Heart right ventricle (tissue), 16 donors: ENCODE data around the gene DDAH1. TPM values are rescaled to one million over a fixed set of nuclear protein-coding genes. Genes with fewer than 3 reads are reported as not detected.

Experiments
- ATAC-seq, 8 donors: fragments of 200-7000 bp; cut with Tn5 transposase; one replicate each; pipeline ENCODE4 v1.9.1; 2020; ENCODE audit warnings: mild to moderate bottlenecking in 8 of 8, moderate library complexity in 8 of 8, moderate number of reproducible peaks in 1 of 8
- DNase-seq, 2 donors: peaks; one replicate each; pipeline ENCODE4 v3.0.0-alpha.2; 2020
- H3K27ac ChIP-seq, 10 donors: fragments of 200-600 bp; sonication (generic) in 2 of 10; one replicate each; pipeline versions ENCODE4 v1.5.0 to v1.8.0; 2020 to 2022; ENCODE audit warnings: mild to moderate bottlenecking in 3 of 10
- H3K27me3 ChIP-seq, 7 donors: fragments of 200-600 bp; one replicate each; pipeline ENCODE4 v1.8.0; 2021 to 2022; ENCODE audit warnings: mild to moderate bottlenecking in 2 of 7
- H3K36me3 ChIP-seq, 9 donors: fragments of 200-600 bp; sonication (generic) in 1 of 9; one replicate each; pipeline versions ENCODE4 v1.5.0 to v1.8.0; 2020 to 2022; ENCODE audit warnings: mild to moderate bottlenecking in 2 of 9
- H3K4me1 ChIP-seq, 9 donors: fragments of 200-600 bp; sonication (generic) in 1 of 9; one replicate each; pipeline versions ENCODE4 v1.5.0 to v1.8.0; 2020 to 2022; ENCODE audit warnings: mild to moderate bottlenecking in 4 of 9
- H3K4me3 ChIP-seq, 10 donors: fragments of 200-600 bp; sonication (generic) in 2 of 10; one replicate each; pipeline versions ENCODE4 v1.5.0 to v1.8.0; 2020 to 2022; ENCODE audit warnings: mild to moderate bottlenecking in 7 of 10, moderate library complexity in 2 of 10
- H3K9me3 ChIP-seq, 11 donors: fragments of 200-600 bp in 10 of 11; sonication (generic) in 2 of 11; one replicate each; pipeline versions ENCODE4 v1.5.0 to v1.8.0; 2013 to 2022; ENCODE audit warnings: mild to moderate bottlenecking in 2 of 11, control low read depth in 1 of 11, moderate library complexity in 1 of 11
- whole genome bisulfite sequencing, 2 donors: extraction: QIAGEN DNeasy Blood & Tissue Kit; methylation state at CpG; one replicate each; pipeline ENCODE4 v1.1.7; 2013; ENCODE audit warnings: inconsistent platforms in 1 of 2; 5-methylcytosine and 5-hydroxymethylcytosine counted together
- intact Hi-C, 10 donors: fragments of 100-400 bp; cut with DNase I; formaldehyde crosslinking; loops; one replicate each; pipeline versions ENCODE4 v1.11.1 to v1.14.2; 2022
- polyA plus RNA-seq, 2 donors: library from polyadenylated mRNA; stranded (reverse); fragments of 200-250 nt; gene quantifications; one replicate each; pipeline ENCODE4 v1.2.3, GENCODE V29; 2013
- total RNA-seq, 10 donors: library from RNA; stranded (reverse); fragmentation: NEBNext Ultra II Directional in 3 of 10; extraction: Animal tissue kit (Norgen Biotek cat#: 25700) in 3 of 10; gene quantifications; one replicate each; pipeline versions ENCODE4 v1.2.1 to v1.2.4, GENCODE V29; 2021 to 2023
- TF ChIP-seq, protein P1 (sequence below), 9 donors: fragments of 200-600 bp; sonication (generic) in 2 of 9; IDR thresholded peaks; one replicate each; pipeline versions ENCODE4 v1.5.0 to v1.8.0; 2021 to 2022; ENCODE audit warnings: antibody characterized with exemption in 9 of 9, mild to moderate bottlenecking in 5 of 9, moderate library complexity in 1 of 9
- donor health status: Arrhythmogenic right ventricular cardiomyopathy.
- donor health status: ischemic (EF 13 %, LVEDD 7.1; RV severe dilation, severe dysfunction).
- donor health status: healthy with polysubstance abuse.
- donor health status: DM: no; HTN: yes; CAD: no.
- donor health status: DM: no; HTN: no; CAD: no.
- donor health status: ischemic (EF 25% LVEDD 6.9; RV normal size, moderate dysfunction).
- donor health status: ischemic (EF 25% LVEDD 5.7; RV mildly dilated, moderate dysfunction).
- donor health status: healthy.
- donor health status: DM: yes; HTN: yes; CAD: no.
- donor health status: Ischemic cardiomyopathy.
- donor health status: ischemic (EF 35%, LVEDD 5.7; RV mildly dilated, moderate dysfunction).
- donor health status: nonischemic (EF 11% LVEDD 7.7; RV severe dilation, severe dysfunction).
- donor health status: DM: yes; HTN: yes; CAD: no.
- donor health status: PGD.
- donor health status: ischemic (EF 29% LVEDD 5.4; RV normal size, mild dysfunction).
- donor health status: nonischemic (EF 23%, LVEDD 6.1; RV moderate dilation, normal function).

The DDAH1 gene
- total and polyA plus RNA-seq, 12 donors: 2.7 to 29.0 (median 16.6) TPM

DNA sequence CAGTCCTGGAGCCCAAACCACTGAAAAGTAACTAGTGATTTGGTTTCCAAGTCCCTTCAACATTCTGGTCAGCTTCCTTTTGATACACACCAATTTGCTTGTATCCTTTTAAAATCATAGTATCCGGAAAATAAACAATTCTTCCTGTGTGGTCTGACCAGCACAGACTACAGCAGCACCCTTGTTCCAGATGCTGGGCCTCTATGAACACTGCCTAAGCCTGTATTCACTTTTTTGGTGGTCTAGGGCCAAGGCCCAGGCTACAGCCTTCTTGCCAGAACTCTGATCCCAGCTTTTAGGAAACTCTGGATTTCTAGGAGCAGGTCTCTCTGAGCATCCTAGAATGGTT, 801 bp upstream of the DDAH1 start:
- ATAC-seq: peak in 2 of 8 donors; percentile 22 to 32
- TF ChIP-seq, protein P1, sequence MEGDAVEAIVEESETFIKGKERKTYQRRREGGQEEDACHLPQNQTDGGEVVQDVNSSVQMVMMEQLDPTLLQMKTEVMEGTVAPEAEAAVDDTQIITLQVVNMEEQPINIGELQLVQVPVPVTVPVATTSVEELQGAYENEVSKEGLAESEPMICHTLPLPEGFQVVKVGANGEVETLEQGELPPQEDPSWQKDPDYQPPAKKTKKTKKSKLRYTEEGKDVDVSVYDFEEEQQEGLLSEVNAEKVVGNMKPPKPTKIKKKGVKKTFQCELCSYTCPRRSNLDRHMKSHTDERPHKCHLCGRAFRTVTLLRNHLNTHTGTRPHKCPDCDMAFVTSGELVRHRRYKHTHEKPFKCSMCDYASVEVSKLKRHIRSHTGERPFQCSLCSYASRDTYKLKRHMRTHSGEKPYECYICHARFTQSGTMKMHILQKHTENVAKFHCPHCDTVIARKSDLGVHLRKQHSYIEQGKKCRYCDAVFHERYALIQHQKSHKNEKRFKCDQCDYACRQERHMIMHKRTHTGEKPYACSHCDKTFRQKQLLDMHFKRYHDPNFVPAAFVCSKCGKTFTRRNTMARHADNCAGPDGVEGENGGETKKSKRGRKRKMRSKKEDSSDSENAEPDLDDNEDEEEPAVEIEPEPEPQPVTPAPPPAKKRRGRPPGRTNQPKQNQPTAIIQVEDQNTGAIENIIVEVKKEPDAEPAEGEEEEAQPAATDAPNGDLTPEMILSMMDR (IDR thresholded peaks at IDR 0.05): no peak
- DNase-seq: no peak
- Histone ChIP-seq H3K4me1 (peaks cover 0 to 18% (median 14%) of the 10 kb centered on the region in 9 donors), H3K27ac (peak overlapping the region in 3 of 10 donors; percentile 76 to 89 (median 81)), H3K27me3 (peaks cover 0 to 31% (median 0%) of the 10 kb centered on the region in 7 donors), H3K36me3 (no peaks in the 10 kb centered on the region), H3K9me3 (no peaks in the 10 kb centered on the region), H3K4me3 (peak overlapping the region in 5 of 10 donors; percentile 67 to 81 (median 70))
- intact Hi-C loops: loop anchor here in 4 of 10 donors (10.0 kb wide), 5 partner anchors 51 to 161 kb away; partner anchors contain the start of gene CCN1 (in 1 of the 4)
- 65 to 75% methylated on average over 1 of the region's 1 CpG for WGBS, 2 donors

- Histone ChIP-seq H3K4me1 (peaks cover 0 to 20% (median 14%) of the 10 kb centered on the region in 9 donors), H3K27me3 (peaks cover 0 to 31% (median 0%) of the 10 kb centered on the region in 7 donors), H3K27ac (peak overlapping the region; percentile 26 to 89 (median 77)), H3K36me3 (no peaks in the 10 kb centered on the region), H3K4me3 (peak overlapping the region; percentile 31 to 90 (median 70)), H3K9me3 (no peaks in the 10 kb centered on the region)
- TF ChIP-seq, protein P1 (IDR thresholded peaks at IDR 0.05): peak in 1 of 9 donors; percentile 0
- intact Hi-C loops: loop anchor here in 4 of 10 donors (5.0 to 10.0 kb wide), 7 partner anchors 38 to 160 kb away; partner anchors contain the start of gene CCN1 (in 1 of the 4)
- DNase-seq: peak; percentile 55 to 74
- WGBS, 2 donors: 0 to 1% methylated on average over 70 to 72 of the region's 72 CpGs
- peak; percentile 74 to 91 (median 87) for ATAC-seq
Observed at GRCh38 chr1:85464497-85465098, 361 bp downstream of the DDAH1 start.

- Histone ChIP-seq H3K27ac (peak overlapping the region in 9 of 10 donors; percentile 73 to 89 (median 78)), H3K4me3 (peak overlapping the region; percentile 31 to 90 (median 70)), H3K4me1 (peaks cover 0 to 27% (median 14%) of the 10 kb centered on the region in 9 donors), H3K36me3 (no peaks in the 10 kb centered on the region), H3K9me3 (no peaks in the 10 kb centered on the region), H3K27me3 (peaks cover 0 to 31% (median 0%) of the 10 kb centered on the region in 7 donors)
- 6% methylated on average over 25 to 26 of the region's 26 CpGs for WGBS, 2 donors
- ATAC-seq: peak in 7 of 8 donors; percentile 12 to 46 (median 29)
- intact Hi-C loops: loop anchor here in 4 of 10 donors (5.0 to 10.0 kb wide), 7 partner anchors 38 to 159 kb away; partner anchors contain the start of gene CCN1 (in 1 of the 4)
- TF ChIP-seq, protein P1 (IDR thresholded peaks at IDR 0.05): peak in 2 of 9 donors; percentile 10 to 13
- DNase-seq: no peak
Observed at GRCh38 chr1:85463731-85464496, 1.0 kb downstream of the DDAH1 start.
